AML-193 (cell line): ENCODE results near the gene FAM114A2.
"Not testable (repeated sequence)": the region's sequence is repeated elsewhere in the genome, so short reads cannot be mapped to it uniquely, and the experiment has no call there.

Source experiments
- DNase-seq, 2 experiments: peaks; one replicate each; lab custom pipeline; 2025; lab: John Stamatoyannopoulos, UW

The FAM114A2 gene

DNA sequence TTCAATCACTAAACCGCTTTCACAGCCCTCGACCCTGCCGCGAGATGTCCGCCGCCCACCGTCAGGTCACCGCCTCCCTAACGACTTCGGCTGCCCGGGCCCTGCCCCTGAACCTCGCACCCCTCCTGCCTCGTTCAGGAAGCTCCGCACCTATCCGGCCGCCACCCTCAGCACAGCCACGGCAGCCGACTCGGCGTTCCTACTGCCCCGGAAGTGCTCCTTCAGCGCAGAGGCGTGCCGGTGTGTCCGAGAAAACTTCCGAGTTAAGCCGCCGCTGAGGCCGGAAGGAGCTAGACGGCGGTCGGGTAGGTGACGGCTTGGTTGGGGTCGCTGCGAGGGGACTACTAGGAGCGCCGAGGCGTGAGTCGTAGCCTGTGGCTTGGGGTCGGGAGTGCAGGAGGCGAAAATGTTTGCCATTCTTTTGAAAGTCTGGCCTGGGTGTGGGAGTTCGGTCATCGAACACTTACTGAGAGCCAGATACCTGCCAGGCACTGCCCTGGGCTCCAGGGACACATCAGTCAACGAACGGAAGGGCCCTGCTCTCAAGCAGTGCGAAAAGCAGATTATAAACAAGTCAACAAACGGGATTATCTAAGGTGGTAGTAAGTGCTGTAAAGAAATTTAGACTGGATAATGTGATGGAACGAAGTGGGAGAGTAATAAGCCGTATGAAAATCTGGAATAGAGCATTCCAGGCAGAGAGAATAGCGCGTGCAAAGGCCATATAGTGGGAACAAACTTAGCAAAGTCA is at the start of gene FAM114A2, which contains the start of gene MFAP3:
FAM114A2 (minus strand) TSS at position 204 of the 751 bp plus-strand sequence. CDS start 3,957 bp downstream, outside the sequence.
MFAP3 (plus strand) TSS at position 261 of the 751 bp plus-strand sequence. CDS start 10,756 bp downstream, outside the sequence.
- peak; percentile 82 to 85 for DNase-seq

GRCh38 chr5:154087260-154087659 is 48.5 kb upstream of the FAM114A2 start:
- no peak for DNase-seq

- DNase-seq: no peak
These were observed 47.9 kb upstream of the FAM114A2 start for GRCh38 chr5:154086641-154087040.

DNA sequence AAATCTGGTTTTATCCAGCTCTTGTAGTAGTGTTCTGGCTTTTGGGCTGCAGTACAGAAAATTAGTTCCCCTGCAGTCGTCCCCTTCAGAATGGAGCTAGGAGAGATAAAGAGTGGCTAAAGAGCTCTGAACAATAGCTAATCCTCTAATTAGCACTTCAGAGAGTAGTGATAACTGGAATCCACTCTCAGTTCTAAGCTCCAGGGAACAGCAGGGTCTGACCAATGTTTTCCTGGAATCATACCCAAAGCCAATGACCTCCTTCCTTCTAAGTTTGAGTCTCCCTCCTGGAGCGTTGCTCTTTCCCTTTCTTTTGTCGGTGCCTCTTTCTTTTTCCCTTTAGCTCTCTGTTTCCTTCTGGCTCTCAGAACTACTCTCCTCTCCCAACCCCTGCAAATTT is 47.4 kb upstream of the FAM114A2 start:
- no peak for DNase-seq

- DNase-seq: no peak
These were observed 45.4 kb upstream of the FAM114A2 start for GRCh38 chr5:154084062-154084639.

DNA sequence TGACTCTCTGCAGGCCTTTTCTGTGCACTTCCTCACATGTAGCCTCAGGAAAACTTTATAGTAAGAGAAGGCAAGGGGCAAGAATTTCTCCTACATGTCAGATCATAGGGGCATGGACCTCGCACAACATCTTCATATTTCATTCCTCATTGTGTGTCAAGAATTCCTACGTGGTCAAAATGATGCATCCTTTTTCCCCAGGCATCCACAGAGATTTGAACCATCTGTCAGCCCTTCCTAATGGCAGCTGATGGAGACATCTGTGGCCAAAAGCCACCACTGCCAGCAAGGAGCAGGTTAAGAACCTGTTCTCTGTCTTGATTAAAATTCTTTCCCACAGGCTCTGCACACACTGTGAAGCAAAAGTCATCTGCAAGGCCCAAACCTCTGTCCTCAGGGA is 42.5 kb upstream of the FAM114A2 start:
- no peak for DNase-seq

DNA sequence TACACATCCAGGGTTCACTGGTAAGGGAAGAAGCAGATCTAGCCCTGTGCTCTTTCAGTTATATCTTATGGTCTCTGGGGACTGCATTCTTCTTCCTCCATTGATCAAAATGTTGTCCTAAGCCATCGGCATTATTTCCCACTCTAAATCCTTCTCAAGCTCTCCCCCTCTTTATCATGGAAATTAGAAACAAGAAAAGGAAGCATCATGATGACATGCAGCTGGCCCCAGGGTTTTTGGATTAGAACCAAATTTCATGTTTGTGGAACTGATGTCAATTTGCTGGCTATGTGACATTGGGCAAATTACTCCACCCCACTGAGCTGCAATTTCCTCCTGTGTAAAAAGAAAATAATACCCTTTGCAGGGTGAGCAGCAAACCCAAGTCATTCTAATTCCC is 39.6 kb upstream of the FAM114A2 start:
- DNase-seq: peak; percentile 31 to 38

GRCh38 chr5:154077696-154078095 is 39.0 kb upstream of the FAM114A2 start:
- peak; percentile 3 to 11 for DNase-seq

- DNase-seq: no peak
These were observed 37.7 kb upstream of the FAM114A2 start for GRCh38 chr5:154076240-154076922.

DNA sequence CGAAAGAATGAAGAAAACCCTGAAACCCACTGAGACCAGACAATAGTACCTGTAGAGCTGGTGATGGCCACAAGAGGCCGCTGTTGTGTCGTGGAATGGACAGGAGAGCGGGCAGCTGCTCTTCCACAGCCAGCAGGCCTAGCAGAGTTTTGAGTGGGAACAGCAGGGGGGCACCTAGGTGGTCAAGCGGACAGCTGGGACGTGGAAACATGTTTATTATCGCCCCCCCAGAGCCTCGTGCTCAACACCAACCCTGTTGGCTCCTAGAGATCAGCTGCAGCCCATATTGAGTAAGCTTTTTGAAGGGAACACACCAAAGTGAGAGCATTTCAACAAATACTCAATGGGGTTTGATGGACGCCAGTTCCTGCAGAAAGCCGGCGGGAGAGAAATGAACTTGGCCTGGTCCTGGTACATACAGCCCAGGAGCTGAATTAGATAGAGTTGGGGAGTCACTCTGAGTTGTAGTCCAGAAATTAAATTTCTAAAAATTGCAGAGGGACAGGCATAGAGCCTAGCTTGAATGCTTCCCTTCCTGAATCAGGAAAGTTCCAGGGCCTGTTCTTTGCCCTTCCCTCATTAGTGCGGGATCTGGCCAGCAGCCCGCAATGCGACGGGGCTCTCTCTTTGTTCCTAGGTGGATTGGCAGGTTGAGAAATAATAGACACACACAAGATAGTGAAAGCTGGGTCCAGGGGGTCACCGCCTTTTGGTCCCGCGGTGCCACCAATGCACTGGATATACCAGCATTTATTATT is 33.9 kb upstream of the FAM114A2 start:
- DNase-seq: peak; percentile 70 to 74

- DNase-seq: peak in 1 of 2 experiments; percentile 18
These were observed 33.2 kb upstream of the FAM114A2 start for GRCh38 chr5:154071799-154072413.

GRCh38 chr5:154069854-154070253 is 31.1 kb upstream of the FAM114A2 start:
- not testable (repeated sequence) for DNase-seq

- DNase-seq: no peak
These were observed 27.3 kb upstream of the FAM114A2 start for GRCh38 chr5:154065971-154066370.

DNA sequence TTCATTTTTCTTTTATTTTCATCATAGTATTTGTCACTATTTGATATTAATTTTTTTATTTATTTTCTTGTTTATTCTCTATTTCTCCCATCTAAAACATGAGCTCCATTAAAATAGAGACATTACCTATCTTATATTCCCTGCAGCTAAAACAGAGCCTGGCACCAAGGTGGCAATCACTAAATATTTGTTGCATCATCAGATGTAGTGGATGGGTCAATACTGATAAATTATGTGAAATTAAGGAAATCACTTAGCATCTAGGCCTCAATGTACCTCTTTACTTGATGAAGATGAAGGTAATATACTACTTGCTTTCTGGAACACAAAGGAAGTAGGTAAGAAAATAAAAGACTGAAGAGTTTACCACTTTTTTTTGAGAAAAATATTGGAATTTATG is 24.7 kb upstream of the FAM114A2 start:
- DNase-seq: no peak

GRCh38 chr5:154060606-154061005 is 21.9 kb upstream of the FAM114A2 start:
- no peak for DNase-seq

GRCh38 chr5:154059583-154059982 is 20.9 kb upstream of the FAM114A2 start:
- no peak for DNase-seq

DNA sequence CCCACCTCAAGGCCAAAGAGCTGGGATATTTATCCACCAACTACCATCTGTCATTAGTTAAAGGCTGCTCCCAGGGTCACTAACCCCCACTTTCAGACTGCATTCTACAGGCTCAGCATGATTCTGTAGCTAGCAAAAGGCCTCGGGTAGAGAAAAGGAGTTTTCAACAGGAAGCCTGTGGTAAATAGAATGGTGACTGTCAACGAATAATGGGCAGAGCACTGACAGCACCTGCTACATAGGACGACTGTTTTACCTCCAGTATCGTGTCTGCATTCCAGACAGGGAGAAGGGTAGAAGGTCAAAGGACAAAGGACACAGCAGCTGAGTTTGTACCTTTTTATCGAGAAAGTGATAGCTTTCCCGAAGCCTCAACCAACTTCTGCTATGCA is 20.3 kb upstream of the FAM114A2 start:
- no peak for DNase-seq

- DNase-seq: no peak
These were observed 19.6 kb upstream of the FAM114A2 start for GRCh38 chr5:154058055-154059038.

DNA sequence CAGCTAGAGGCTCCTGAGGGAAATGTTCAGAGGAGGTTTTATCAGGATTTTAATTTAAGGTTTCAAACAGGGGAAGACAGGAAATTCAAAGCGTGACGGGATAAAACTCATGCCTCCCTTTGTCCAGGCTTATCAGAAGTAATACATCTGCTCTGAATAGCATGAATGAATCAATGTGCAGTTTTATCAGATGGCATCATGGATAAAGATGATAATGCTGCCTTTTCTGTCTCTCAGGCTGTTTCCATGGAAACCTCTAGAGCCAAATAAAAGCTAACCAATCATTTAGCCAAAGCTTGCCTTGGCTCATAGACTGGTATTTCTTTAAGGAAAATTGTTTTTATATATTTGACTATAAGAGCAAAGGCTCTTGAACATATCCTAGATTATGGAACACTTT is 16.5 kb upstream of the FAM114A2 start:
- no peak for DNase-seq

- DNase-seq: no peak
These were observed 14.8 kb upstream of the FAM114A2 start for GRCh38 chr5:154053468-154053867.
